Fibroblast of lung (primary cell): ENCODE measurements around the gene UNC79.

Experiments used
- CTCF ChIP-seq, 2 donors: IDR thresholded peaks in 1 of 2; conservative IDR thresholded peaks in 1 of 2; 1 replicate in 1 of 2; 2 replicates in 1 of 2; pipeline ENCODE4 v1.5.1; 2011 to 2012; ENCODE audit warnings: low read length in 2 of 2, control low read depth in 1 of 2, inconsistent platforms in 1 of 2, low read depth in 1 of 2, mild to moderate bottlenecking in 1 of 2
- EZH2 ChIP-seq: IDR thresholded peaks from 2 replicates; pipeline ENCODE4 v1.5.1; 2012; ENCODE audit warnings: low read length, control low read depth, mild to moderate bottlenecking; ENCODE audit errors: missing control alignments

- no peak for TF ChIP-seq CTCF (conservative IDR thresholded peaks at IDR 0.05 in 1 of 2, IDR thresholded peaks at IDR 0.05 in 1 of 2; ENCODE audit: low read depth in 1 of 2, low read length in 2 of 2)
- TF ChIP-seq EZH2, result no peak
Measured at GRCh38 chr14:93510056-93510455, 79.3 kb downstream of the UNC79 start.
